GM13977 (cell line): ENCODE measurements around the gene GDF10.

ENCODE experiments used
- DNase-seq: peaks from one replicate; pipeline ENCODE4 v3.0.0; 2012; ENCODE audit warnings: low spot score
- in situ Hi-C: fragments of 300-500 bp; cut with MboI; formaldehyde crosslinking; loops from one replicate; pipeline ENCODE4 v1.12.0; 2022; ENCODE audit warnings: low sequenced_read_pairs, low pct_unique_long_range_greater_than_20kb, mixed read lengths, inconsistent platforms; ENCODE audit not compliant: unreplicated experiment
- TF ChIP-seq, protein P1 (sequence below): IDR thresholded peaks from 2 replicates; pipeline ENCODE4 v1.5.1; 2012; ENCODE audit warnings: mild to moderate bottlenecking, control low read depth; ENCODE audit not compliant: insufficient read depth; ENCODE audit errors: extremely low read depth, missing control alignments

GDF10 gene

GRCh38 chr10:47337310-47337709 is 37.3 kb downstream of the GDF10 start:
- in situ Hi-C loops, result no loop called here
- no peak for DNase-seq
- TF ChIP-seq, protein P1, sequence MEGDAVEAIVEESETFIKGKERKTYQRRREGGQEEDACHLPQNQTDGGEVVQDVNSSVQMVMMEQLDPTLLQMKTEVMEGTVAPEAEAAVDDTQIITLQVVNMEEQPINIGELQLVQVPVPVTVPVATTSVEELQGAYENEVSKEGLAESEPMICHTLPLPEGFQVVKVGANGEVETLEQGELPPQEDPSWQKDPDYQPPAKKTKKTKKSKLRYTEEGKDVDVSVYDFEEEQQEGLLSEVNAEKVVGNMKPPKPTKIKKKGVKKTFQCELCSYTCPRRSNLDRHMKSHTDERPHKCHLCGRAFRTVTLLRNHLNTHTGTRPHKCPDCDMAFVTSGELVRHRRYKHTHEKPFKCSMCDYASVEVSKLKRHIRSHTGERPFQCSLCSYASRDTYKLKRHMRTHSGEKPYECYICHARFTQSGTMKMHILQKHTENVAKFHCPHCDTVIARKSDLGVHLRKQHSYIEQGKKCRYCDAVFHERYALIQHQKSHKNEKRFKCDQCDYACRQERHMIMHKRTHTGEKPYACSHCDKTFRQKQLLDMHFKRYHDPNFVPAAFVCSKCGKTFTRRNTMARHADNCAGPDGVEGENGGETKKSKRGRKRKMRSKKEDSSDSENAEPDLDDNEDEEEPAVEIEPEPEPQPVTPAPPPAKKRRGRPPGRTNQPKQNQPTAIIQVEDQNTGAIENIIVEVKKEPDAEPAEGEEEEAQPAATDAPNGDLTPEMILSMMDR, result no peak

DNA sequence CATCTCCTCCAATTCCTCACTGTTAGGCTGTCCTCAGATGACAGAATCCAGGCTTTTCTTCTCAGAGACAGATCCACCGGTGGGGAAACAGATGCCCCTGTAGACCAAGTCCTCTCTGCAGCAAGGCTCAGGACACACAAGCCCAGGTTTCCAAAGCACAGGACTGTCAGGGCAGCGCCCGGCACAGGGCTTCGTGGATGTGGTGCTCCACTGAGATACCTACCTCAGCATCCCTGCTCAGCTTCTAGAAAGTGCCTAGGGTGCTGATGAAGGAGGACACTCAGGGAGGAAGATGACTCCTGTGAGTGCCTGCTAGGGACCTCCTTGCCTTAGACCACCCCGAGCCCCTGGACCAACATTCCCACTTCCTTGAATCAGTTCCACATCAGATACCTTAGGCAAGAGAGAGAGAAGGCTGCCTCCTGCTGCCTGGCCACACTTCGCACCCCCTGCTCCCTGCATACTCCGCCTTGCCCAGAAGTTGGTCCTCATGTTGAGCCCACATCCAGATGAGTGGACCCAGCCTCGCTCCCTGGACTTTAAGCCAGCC is 39.3 kb downstream of the GDF10 start:
- in situ Hi-C loops, result no loop called here
- DNase-seq, result no peak
- TF ChIP-seq, protein P1, result no peak

- TF ChIP-seq, protein P1, result no peak
- no peak for DNase-seq
- in situ Hi-C loops, result no loop called here
Observed at GRCh38 chr10:47339759-47340607, 40.0 kb downstream of the GDF10 start.

DNA sequence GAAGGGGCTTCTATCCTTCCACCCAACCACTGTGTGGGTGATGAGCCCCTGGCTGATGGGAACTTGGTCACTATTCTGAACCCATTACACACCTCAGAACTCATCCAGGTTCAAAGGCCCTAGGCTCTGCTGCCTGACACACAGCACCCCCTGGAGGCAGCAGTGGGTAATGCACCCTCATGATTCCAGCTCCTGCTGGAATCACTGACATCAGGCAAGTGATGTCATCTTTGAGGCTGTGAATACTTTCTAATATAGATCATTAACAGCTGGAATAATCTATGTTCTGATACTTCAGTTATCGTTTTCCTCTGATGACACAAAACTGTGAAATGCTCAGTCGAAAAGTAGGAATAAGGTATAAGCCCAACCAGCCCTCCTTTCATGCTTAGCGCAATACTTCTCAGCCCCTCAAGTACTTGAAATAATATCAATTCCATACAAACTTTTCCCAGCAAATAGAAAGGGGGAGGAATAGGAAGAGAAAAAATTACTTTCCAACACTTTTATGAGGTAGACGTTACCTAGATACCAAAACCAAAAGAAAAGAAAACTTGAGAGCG is 40.7 kb downstream of the GDF10 start:
- DNase-seq, result peak; percentile 83
- in situ Hi-C loops, result no loop called here
- TF ChIP-seq, protein P1, result peak; percentile 92

DNA sequence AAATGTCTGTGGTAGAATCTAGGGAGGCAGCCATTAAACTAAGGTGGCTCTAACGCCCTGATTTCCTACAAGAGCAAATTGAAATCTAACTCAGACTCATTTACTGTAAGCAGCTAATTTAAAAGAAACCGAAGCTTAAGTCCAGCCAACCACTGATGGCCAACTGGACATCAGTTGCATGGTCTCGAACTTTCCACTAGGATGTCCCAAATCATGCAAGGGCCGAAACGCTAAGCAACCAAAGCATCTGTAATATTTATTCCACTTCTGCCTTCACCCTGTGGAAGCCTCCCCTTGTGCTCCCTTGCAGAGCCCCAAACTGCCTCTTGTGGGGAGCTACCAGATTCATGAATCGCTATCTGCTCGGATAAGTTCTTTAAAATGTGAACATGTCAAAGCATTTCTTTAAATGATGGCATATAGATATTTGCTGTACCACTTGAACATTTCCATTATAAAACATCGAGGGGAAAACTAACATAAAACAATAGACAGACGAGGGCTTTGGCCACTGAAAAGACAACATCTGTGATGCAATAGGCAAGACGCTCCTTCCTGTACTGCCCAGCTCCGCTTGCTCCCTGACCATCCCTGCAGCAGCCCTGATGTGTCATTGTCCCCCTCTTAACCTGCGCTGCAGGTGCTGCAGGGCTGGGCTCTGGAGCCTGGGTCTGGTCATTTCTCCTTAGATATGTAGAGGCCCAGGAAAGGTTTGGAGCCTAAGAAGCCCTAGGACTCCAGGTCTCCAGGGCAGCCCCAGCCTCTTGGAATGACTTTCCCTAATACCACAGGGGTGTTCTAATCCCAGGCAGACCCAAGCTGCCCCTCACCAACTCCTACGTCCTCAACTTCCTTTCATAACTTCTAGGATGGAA is 45.2 kb downstream of the GDF10 start:
- no peak for DNase-seq
- in situ Hi-C loops, result no loop called here
- TF ChIP-seq, protein P1, result no peak

DNA sequence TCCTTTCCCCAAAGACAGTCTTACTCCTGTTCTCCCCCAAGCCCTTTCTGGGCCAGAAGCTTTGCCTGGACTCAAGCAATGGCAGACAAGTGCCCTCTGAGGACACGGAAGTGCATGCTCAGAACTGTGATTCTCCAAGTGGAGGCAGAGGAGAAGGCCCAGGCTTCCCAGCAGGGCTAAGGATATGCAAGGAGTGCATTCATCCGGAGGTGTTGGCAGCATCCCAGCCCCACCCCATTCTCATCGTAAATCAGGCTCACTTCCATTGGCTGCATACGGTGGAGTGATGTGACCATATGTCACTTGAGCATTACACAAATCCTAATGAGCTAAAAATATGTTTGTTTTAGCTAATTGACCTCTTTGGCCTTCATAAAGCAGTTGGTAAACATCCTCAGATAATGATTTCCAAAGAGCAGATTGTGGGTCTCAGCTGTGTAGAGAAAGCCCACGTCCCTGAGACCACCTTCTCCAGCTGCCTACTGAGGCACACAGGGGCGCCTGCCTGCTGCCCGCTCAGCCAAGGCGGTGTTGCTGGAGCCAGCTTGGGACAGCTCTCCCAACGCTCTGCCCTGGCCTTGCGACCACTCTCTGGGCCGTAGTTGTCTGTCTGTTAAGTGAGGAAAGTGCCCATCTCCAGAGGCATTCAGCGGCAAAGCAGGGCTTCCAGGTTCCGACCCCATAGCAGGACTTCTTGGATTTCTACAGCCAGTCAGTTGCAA is 46.7 kb downstream of the GDF10 start:
- TF ChIP-seq, protein P1, result no peak
- no peak for DNase-seq
- in situ Hi-C loops, result no loop called here
